HG03280 (cell line): ENCODE results near the gene RPS3A.
"Not testable (repeated sequence)": the region's sequence is repeated elsewhere in the genome, so short reads cannot be mapped to it uniquely, and the experiment has no call there.

Experiments used
- ATAC-seq: cut with Tn5 transposase; IDR thresholded peaks from one replicate; pipeline ENCODE4 v1.9.1; 2021; ENCODE audit warnings: mild to moderate bottlenecking, moderate library complexity; ENCODE audit not compliant: unreplicated experiment

The RPS3A gene

GRCh38 chr4:151099229-151099975, at the start of gene RPS3A:
RPS3A (plus strand) TSS chr4:151099628; CDS start chr4:151099653, 25 bp downstream.
- peak; percentile 94 for ATAC-seq

- ATAC-seq, result peak; percentile 14
These were observed 46.6 kb upstream of the RPS3A start for GRCh38 chr4:151052785-151053184.

- no peak for ATAC-seq
These were observed 43.9 kb upstream of the RPS3A start for GRCh38 chr4:151055539-151055938.

- not testable (repeated sequence) for ATAC-seq
These were observed 36.3 kb upstream of the RPS3A start for GRCh38 chr4:151063143-151063542.

GRCh38 chr4:151067316-151067970, 32.0 kb upstream of the RPS3A start:
- no peak for ATAC-seq

DNA sequence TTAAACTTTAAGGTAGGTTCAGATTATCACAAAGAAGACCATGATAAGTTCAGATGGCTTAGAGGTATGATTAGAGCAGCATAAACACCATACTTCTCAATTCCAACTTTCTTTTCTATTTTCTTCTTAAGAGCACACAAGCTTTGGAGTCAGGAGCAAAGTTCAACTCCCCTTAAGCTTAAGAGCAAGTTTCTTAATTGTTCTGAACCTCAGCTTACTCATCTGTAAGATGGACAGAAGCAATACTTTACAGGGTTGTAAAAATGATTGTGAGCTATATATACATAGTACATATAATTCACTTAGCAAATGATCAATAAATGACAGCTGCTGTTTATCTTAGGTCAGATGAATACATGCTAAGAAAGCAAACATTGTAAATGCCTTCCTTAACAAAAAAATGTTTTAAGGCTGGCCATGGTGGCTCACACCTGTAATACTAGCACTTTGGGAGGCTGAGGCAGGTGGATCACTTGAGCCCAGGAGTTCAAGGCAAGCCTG, 25.0 kb upstream of the RPS3A start:
- no peak for ATAC-seq

- not testable (repeated sequence) for ATAC-seq
These were observed 21.4 kb upstream of the RPS3A start for GRCh38 chr4:151077978-151078377.

DNA sequence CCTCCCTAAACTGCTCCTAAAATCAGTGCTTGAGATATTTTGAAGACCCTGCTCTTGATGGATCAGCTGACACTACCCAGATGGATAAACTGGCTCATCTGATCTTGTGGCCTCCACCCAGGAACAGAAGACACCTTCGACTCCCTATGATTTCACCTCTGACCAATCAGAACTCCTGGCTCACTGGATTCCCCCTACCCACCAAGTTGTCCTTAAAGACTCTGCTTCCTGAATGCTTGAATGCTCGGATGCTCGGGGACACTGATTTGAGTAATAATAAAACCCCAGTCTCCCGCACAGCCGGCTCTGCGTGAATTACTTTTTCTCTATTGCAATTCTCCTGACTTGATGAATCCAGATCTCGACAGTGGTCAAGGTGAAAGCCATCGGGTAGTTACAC, 12.0 kb upstream of the RPS3A start:
- no peak for ATAC-seq

- ATAC-seq, result no peak
These were observed 8.4 kb upstream of the RPS3A start for GRCh38 chr4:151091047-151091446.

- ATAC-seq, result no peak
These were observed 6.9 kb upstream of the RPS3A start for GRCh38 chr4:151092488-151092887.

DNA sequence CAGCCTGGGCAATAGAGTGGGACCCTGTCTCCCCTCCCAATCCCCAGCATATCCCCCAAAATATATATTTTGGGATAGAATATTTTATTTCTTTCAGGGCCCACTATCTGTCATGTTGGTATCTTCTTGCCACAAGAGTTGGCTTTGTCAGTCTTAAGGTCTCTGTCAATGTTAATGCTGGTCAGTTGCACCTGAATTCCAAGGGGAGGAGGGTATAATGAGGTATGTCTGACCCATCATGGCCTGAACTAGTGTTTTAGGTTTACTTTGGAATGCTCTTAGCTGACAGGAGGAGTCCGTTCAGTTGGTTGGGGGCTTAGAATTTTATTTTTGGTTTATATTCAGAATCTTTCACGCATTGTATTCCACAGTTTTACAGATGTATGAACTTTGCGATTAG, 6.2 kb upstream of the RPS3A start:
- no peak for ATAC-seq

DNA sequence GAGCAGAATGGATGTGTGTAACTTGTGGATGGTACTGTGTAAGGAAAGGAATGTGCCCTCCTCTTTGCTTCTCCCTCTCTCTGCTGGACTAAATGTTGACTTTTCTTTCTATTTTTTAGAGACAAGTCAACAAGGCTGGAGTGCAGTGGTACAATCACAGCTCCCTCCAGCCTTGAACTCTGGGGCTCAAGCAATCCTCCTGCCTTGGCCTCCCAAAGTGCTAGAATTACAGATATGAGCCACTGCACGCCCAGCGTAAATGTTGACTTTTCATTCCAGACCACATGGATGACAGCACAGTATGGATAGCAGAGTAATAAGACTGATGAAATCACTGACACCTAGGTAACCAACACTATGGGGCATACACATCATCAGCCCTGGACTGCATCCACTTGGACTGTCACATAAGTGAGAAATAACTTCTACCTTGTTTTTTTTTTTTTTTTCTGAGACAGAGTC, 5.1 kb upstream of the RPS3A start:
- ATAC-seq, result no peak

DNA sequence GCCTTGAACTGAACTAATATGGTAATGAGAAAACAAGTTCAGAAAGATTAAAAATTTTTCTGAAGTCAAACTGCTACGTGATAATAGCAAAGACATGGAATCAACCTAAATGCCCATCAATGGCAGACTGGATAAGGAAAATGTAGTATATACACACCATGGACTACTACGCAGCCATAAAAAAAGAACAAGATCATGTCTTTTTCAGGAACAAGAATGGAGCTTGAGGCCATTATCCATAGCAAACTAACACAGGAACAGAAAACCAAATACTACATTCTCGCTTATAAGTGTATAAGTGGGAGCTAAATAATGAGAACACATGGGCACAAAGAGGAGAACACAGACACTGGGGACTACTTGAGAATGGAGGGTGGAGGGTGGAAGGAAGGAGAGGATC, 4.3 kb upstream of the RPS3A start:
- ATAC-seq, result no peak

DNA sequence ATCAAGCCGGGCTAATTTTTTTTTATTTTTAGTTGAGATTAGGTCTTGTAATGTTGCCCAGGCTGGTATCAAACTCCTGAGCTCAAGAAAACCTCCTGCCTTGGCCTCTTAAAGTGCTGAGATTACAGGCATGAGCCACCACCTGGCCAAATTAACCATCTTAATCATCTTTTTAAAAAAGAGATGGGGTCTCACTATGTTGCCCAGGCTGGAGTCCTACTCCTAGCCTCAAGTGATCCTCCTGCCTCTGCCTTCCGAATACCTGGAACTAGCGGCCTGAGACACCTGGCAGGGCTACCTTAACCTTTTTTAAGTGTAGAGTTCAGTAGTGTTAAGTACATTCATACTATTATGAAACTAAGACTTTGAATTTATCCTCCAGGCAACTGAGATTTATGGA, 1.7 kb upstream of the RPS3A start:
- no peak for ATAC-seq

- no peak for ATAC-seq
These were observed 524 bp upstream of the RPS3A start for GRCh38 chr4:151098979-151099228.

DNA sequence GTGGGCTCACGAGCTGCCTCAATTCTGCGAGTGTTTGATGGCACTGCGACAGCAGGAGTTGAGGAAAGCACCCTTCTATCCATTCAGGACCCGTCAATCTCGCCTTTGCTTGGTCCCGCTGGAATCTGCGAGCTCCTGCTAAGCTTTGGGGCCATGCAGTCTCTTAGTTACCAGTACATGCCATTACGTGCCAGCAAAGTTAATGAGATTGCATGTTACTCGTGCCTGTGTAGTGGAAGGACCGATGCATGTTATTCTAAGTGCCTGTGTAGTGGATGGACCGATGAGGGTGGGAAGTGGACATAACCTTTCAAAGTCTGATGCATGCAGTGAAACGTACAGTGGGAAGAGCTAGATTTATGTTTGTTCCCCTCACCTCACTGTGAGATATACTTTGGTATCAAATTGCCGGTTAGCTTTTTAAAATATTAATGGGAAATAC, 569 bp downstream of the RPS3A start:
- no peak for ATAC-seq

DNA sequence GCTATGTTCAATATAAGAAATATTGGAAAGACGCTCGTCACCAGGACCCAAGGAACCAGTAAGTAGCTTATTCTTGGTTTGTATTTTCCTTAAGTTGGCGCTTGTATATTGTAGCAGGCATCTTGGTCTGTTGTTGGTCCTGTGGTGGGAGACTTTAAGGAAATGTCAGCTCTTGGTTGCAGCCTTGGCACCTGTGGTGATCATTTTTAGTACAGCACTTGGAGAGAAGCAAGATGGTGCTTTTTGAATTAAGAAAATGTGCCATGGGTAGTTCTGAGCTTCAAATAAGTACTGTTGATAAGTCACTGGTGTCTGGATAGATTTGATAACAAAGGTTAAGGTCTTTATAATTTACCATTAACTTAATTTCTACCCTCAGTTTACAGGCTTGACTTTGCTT, 1.1 kb downstream of the RPS3A start:
- ATAC-seq, result no peak

GRCh38 chr4:151103758-151104157, 4.3 kb downstream of the RPS3A start:
- ATAC-seq, result no peak

GRCh38 chr4:151104621-151105020, 5.2 kb downstream of the RPS3A start:
- ATAC-seq, result no peak

GRCh38 chr4:151105454-151106032, 6.1 kb downstream of the RPS3A start:
- ATAC-seq, result no peak

DNA sequence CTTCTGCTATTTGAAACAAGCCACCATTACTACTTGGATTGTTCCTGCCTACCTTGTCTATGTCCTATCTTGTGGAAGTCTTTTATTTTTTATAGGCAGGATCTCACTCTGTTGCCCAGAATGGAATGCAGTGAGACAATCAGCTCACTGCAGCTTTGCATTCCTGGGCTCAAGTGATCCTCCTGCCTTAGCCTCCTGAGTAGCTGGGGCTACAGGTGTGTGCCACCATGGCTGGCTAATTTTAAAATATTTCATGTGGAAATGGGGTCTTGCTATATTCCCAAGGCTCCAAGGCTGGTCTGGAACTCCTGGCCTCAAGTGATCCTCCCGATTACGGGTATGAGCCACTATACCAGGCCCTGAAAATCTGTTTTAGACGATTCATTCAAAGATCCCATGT, 7.6 kb downstream of the RPS3A start:
- no peak for ATAC-seq

DNA sequence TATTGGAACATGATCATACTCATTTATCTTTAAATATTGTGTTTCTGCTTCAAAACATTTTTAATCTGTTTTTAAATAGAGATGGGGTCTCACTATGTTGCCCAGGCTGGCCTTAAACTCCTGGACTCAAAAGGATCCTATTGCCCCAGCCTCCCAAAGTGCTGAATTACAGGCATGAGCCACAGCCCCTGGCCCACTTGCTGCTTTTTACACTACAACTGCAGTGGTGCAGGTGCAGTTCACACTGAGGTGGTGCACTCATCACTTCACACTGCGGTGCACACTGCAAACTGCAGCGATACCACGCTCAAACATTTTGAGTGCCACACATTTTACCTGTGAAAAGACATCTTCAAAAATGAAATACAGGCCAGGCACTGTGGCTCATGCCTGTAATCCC, 10.8 kb downstream of the RPS3A start:
- ATAC-seq, result no peak
